ENCODE results near the gene CST6.
"Not testable (repeated sequence)": the region's sequence is repeated elsewhere in the genome, so short reads cannot be mapped to it uniquely, and the experiment has no call there.

The CST6 gene

GRCh38 chr11:65987336-65987735, 24.5 kb upstream of the CST6 start:
- DNase-seq, result no peak

- DNase-seq, result peak; percentile 96
These were observed 22.8 kb upstream of the CST6 start for GRCh38 chr11:65988791-65989592.

- DNase-seq, result no peak
These were observed 19.8 kb upstream of the CST6 start for GRCh38 chr11:65992056-65992455.

GRCh38 chr11:65997286-65997685, 14.5 kb upstream of the CST6 start:
- no peak for DNase-seq

- DNase-seq, result peak; percentile 97
These were observed 9.7 kb upstream of the CST6 start, which contains the start of the genes BANF1 and EIF1AD for GRCh38 chr11:66001942-66002647. BANF1 (plus strand) TSS chr11:66002503; CDS start chr11:66003251, 748 bp downstream. EIF1AD (minus strand) TSS chr11:66002157; CDS start chr11:66000389, 1,768 bp downstream.

GRCh38 chr11:66002648-66003225, 9.1 kb upstream of the CST6 start:
- DNase-seq, result no peak

- no peak for DNase-seq
These were observed 8.5 kb upstream of the CST6 start for GRCh38 chr11:66003291-66003690.

GRCh38 chr11:66004186-66004585, 7.6 kb upstream of the CST6 start:
- no peak for DNase-seq

- no peak for DNase-seq
These were observed 5.5 kb upstream of the CST6 start for GRCh38 chr11:66006134-66006890.

GRCh38 chr11:66006891-66007176, 5.0 kb upstream of the CST6 start:
- DNase-seq, result no peak

- no peak for DNase-seq
These were observed 4.6 kb upstream of the CST6 start for GRCh38 chr11:66007201-66007634.

GRCh38 chr11:66008095-66008467, 3.7 kb upstream of the CST6 start:
- DNase-seq, result no peak

- no peak for DNase-seq
These were observed 3.2 kb upstream of the CST6 start for GRCh38 chr11:66008468-66009101.

GRCh38 chr11:66010036-66010435, 1.8 kb upstream of the CST6 start:
- not testable (repeated sequence) for DNase-seq

GRCh38 chr11:66011239-66011784, 496 bp upstream of the CST6 start:
- DNase-seq, result no peak

- no peak for DNase-seq
These were observed 650 bp downstream of the CST6 start for GRCh38 chr11:66012371-66012945.

- no peak for DNase-seq
These were observed 1.3 kb downstream of the CST6 start for GRCh38 chr11:66012946-66013761.

- no peak for DNase-seq
These were observed 1.9 kb downstream of the CST6 start for GRCh38 chr11:66013762-66014100.

- no peak for DNase-seq
These were observed 3.1 kb downstream of the CST6 start for GRCh38 chr11:66014804-66015453.

- no peak for DNase-seq
These were observed 3.7 kb downstream of the CST6 start for GRCh38 chr11:66015454-66015881.
